Right kidney (tissue), 9 donors: ENCODE data around the gene EPG5.
"Not testable (repeated sequence)": the region's sequence is repeated elsewhere in the genome, so short reads cannot be mapped to it uniquely, and the experiment has no call there.

Experiments used
- DNase-seq: peaks from one replicate; pipeline ENCODE4 v3.0.0-alpha.2; 2016
- long read RNA-seq, 8 donors: transcript quantifications; one replicate each; lab custom pipeline, GENCODE V29; 2026

The EPG5 gene, protein sequence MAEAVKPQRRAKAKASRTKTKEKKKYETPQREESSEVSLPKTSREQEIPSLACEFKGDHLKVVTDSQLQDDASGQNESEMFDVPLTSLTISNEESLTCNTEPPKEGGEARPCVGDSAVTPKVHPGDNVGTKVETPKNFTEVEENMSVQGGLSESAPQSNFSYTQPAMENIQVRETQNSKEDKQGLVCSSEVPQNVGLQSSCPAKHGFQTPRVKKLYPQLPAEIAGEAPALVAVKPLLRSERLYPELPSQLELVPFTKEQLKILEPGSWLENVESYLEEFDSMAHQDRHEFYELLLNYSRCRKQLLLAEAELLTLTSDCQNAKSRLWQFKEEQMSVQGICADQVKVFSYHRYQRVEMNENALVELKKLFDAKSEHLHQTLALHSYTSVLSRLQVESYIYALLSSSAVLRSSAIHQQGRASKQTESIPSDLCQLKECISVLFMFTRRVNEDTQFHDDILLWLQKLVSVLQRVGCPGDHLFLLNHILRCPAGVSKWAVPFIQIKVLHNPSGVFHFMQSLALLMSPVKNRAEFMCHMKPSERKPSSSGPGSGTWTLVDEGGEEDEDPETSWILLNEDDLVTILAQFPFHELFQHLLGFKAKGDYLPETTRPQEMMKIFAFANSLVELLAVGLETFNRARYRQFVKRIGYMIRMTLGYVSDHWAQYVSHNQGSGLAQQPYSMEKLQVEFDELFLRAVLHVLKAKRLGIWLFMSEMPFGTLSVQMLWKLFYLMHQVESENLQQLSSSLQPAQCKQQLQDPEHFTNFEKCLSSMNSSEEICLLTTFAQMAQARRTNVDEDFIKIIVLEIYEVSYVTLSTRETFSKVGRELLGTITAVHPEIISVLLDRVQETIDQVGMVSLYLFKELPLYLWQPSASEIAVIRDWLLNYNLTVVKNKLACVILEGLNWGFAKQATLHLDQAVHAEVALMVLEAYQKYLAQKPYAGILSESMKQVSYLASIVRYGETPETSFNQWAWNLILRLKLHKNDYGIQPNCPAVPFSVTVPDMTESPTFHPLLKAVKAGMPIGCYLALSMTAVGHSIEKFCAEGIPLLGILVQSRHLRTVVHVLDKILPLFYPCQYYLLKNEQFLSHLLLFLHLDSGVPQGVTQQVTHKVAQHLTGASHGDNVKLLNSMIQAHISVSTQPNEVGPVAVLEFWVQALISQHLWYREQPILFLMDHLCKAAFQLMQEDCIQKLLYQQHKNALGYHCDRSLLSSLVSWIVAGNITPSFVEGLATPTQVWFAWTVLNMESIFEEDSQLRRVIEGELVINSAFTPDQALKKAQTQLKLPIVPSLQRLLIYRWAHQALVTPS (N-terminal part only)
- long read RNA-seq, donor 1, result 0 reads
- long read RNA-seq, donor 2, result 0 reads
- long read RNA-seq, donor 3, result 0 reads
- long read RNA-seq, donor 4, result 0 reads
- long read RNA-seq, donor 5, result 0 reads
- long read RNA-seq, donor 6, full-length matches to known transcripts, result 1 of 1 reads
- long read RNA-seq, donor 6, partial matches to known transcripts, result 0 of 1 reads
- long read RNA-seq, donor 6, other reads (novel, unspliced or antisense), result 0 of 1 reads
- long read RNA-seq, donor 7, result 0 reads
- long read RNA-seq, donor 8, result 0 reads

GRCh38 chr18:45967007-45967706, at the start of gene EPG5:
Gene EPG5, minus strand, starts transcription at chr18:45967329. Its CDS starts 90 bp downstream, at chr18:45967239.
- peak; percentile 86 for DNase-seq

- no peak for DNase-seq
Measured at GRCh38 chr18:46013484-46014189, 46.5 kb upstream of the EPG5 start.

GRCh38 chr18:46010676-46011075, 43.5 kb upstream of the EPG5 start:
- no peak for DNase-seq

GRCh38 chr18:46010050-46010449, 42.9 kb upstream of the EPG5 start:
- DNase-seq, result no peak

DNA sequence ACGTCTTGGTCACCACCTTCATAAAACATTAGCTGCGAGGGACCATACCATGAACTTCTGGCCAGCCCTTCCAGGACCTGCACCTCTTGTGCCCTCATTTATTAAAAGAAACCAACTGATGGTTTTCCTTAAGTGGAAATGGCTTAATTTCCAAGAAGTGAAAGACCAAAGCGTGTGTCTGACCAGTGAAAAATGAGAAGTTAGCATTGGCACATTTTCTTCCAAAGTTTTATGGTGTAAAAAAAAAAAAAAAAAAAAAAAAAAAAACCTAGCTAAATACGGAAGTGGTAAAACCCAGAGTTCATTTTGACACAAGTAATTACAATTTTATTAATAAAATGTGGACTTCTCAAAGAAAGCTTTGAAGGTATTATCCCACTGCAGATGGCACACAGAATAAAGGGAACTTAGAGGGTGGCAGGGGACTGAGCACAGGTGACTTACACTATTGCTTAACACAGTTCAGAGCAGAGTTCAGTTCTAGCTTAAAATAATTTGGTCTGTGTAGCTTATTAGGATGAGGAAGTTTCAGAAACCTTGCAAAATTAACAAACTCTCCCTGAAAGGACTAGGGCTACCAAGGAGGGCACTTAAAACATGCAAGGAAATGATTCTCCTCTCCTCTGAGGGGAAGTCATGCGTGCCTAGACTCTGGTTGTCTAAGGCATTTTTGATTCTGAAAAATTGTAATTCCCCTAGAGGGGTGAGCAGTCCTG, 42.2 kb upstream of the EPG5 start:
- no peak for DNase-seq

GRCh38 chr18:46008531-46008930, 41.4 kb upstream of the EPG5 start:
- no peak for DNase-seq

DNA sequence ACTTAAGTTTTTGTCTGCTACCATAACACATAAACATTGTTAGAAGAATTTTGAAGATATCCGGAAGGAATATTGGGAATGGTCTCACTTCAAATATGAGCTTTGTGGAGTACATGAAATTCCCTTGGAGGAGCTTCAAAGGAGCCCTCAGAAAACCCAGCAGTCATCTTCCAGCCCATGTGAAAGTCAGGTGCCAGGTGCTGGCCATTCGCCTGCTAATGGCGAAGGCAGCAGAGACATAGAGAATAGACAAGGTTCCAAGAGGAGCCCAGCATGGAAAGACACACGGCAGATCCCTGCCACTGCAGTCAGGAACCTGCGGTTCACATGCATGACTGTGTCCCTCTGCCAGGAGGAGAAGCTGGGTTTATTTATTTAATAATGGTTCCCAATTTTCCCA, 40.0 kb upstream of the EPG5 start:
- no peak for DNase-seq

DNA sequence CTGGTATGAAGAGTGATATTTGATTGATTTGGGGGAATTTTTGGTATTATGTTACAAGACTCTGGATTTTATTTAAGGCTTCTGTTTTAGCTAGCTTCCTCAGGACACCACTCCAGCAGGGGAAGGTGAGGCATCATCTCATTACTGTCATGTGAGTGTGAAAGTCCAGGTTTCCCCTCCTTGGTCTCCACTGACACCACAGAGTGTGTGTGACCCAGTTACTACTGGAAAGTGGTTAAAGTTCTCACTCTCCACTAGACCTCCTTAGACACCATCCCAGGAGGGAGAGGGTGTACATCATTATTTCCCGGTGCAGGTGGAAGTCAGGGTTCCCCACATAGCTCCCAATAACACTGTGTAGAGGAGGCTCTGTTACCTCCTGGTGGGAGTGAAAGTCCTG, 35.8 kb upstream of the EPG5 start:
- DNase-seq, result no peak

- DNase-seq, result no peak
Measured at GRCh38 chr18:46001892-46002291, 34.8 kb upstream of the EPG5 start.

- DNase-seq, result no peak
Measured at GRCh38 chr18:46001074-46001473, 33.9 kb upstream of the EPG5 start.

DNA sequence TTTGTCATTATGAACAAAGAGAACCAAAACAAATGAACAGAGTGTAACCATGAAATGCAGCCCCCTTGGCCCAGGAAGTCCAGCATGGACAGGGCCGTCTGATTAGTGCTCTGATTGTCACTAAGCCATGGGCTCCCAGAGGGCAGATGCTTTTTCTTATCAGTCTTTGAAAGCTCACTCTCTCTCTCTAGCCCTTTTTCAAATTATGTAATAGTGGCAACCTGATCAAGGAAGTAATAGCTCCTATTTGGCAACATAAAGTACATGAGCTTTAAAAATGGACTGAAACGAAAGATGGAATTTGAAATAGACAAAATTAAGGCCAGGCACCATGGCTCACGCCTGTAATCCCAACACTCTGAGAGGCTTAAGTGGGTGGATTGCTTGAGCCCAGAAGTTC, 32.4 kb upstream of the EPG5 start:
- DNase-seq, result no peak

- no peak for DNase-seq
Measured at GRCh38 chr18:45998244-45998643, 31.1 kb upstream of the EPG5 start.

DNA sequence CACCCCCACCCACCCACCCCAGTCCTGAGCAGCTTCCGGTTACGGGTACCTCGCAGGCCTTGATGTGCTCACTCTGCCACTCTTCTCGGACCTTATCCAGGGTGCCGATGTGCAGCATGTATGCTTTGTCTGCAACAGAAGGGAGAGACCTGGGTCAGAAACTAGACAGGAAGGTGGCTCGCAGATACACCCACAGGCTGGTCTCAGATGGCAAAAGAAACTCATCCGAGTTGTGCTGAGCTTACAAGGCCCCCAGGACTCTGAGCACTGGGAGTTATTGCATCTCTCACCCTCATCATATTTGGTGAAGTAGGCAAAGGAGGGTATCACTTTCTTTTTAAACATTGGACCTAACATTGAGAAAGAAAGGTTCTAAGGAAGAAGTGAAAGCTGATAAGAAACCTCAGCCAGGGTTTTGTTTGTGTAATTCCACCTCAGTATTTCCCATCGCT, 30.6 kb upstream of the EPG5 start:
- DNase-seq, result no peak

DNA sequence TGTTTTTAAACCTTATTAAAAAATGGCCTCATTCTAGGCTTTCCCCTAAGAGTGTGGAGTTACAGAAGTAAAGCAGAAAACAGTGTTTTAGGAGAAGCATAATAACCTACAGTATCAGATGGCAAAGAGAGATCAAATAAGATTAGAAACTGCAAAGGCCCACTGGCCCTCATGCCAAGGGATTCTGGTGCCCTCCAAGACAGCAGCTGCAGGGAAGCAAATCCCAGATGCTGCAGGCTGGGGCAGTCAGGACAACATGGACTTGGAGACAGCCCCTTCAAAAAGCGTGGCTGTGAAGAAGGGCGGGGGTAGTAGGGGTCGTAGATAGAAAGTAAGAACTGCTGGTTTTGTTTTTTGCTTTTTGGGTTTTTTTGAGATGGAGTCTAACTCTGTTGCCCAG, 28.3 kb upstream of the EPG5 start:
- DNase-seq, result no peak

DNA sequence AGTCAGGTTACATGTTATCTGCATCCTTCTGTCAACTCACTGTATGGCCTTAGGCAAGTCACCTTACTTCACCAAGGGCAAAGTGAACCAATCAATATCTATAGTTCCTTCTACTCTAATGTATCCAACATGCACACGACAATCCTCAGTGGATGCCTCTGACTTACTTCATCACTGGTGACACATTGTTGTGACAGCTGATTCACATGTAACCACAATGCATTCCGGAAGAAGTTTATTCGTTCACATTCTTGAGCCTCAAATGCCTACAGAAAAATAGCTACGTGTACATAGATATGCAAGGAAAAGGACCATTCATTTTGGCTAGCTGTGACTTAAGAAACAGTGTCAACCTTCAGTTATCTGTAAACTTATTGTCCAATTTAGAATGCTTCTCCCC, 26.3 kb upstream of the EPG5 start:
- no peak for DNase-seq

GRCh38 chr18:45992527-45992926, 25.4 kb upstream of the EPG5 start:
- not testable (repeated sequence) for DNase-seq

DNA sequence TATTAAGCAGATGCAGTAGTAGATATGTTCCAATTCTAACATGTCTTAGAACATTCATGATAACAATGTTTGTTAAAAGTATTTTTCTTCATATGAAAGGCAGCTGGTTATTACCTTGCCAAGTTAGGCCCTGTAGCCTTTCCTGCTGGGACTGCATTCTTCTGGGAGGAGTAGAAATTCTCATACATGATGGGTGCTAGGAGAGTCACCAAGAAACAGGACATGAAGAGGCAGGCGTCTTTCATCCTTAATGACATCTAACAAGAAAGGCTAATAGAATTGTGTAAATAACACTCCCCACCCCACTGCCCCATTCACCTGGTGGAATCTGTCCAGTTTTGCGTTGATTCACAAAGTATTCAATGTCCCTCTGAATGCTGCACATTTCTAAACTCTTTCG, 24.7 kb upstream of the EPG5 start:
- no peak for DNase-seq

DNA sequence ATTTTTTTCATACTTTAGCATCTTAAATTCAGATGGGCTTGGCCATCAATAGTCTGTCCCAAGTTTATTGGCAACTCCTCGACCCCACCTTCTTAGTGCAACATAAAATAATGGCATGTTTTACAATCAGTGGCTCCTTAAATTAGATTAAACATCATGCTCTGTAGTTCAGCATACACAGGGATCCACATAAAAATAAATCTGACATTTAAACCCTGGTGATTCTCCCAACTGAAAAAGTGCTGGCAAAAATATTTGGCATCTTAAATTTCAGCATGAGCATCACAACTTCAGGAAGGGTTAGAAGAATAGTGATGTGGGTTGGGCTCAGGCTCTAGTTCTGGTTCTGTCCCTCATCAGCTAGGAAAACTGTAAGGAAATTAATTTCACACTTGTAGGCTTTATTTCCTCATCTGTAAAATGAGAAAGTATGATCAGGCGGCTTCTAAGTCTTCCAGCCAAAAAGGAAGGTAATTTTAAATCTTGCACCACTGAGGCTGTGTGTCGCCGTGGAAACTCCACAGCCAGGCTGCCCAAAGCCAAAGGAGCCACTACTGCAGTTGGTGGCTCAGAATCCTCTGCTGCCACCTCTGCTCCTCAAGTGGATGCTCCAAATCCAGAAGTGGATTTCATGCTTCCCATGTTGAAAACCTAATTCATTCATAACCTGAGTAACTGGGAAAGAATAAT, 17.6 kb upstream of the EPG5 start:
- no peak for DNase-seq

- no peak for DNase-seq
Measured at GRCh38 chr18:45981821-45982220, 14.7 kb upstream of the EPG5 start.
